CD4-positive, CD25-positive, alpha-beta regulatory T cell (primary cell): ENCODE data around the gene WFDC2. TPM values are rescaled to one million over a fixed set of nuclear protein-coding genes. Genes with fewer than 3 reads are reported as not detected.
A peak's percentile ranks its signal among the peaks of the same experiment; 100 is the strongest.

Experiments
- ATAC-seq, 2 donors: fragments of 150-1000 bp; cut with Tn5 transposase; one replicate each; pipeline ENCODE4 v1.10.0; 2021; ENCODE audit warnings: low read depth in 2 of 2, moderate number of reproducible peaks in 2 of 2, moderate library complexity in 1 of 2
- DNase-seq, 3 donors: peaks; one replicate each; pipeline versions ENCODE4 v3.0.0 to v3.0.0-alpha.2; 2012 to 2022; ENCODE audit warnings: mixed read lengths in 1 of 3
- H3K27ac ChIP-seq: one replicate; pipeline ENCODE4 v1.7.0; 2013; ENCODE audit warnings: mild to moderate bottlenecking, low read length; ENCODE audit not compliant: insufficient read depth, poor library complexity, severe bottlenecking
- H3K27me3 ChIP-seq: one replicate; pipeline ENCODE4 v1.7.0; 2013; ENCODE audit warnings: low read length; ENCODE audit not compliant: control insufficient read depth, insufficient read depth
- H3K36me3 ChIP-seq: one replicate; pipeline ENCODE4 v1.7.0; 2013; ENCODE audit warnings: mild to moderate bottlenecking, low read length, moderate library complexity; ENCODE audit not compliant: control insufficient read depth, insufficient read depth
- H3K4me1 ChIP-seq: 2 replicates; pipeline ENCODE4 v1.7.0; 2013; ENCODE audit warnings: mild to moderate bottlenecking, low read length; ENCODE audit not compliant: insufficient read depth, control insufficient read depth, poor library complexity, severe bottlenecking
- H3K4me3 ChIP-seq: one replicate; pipeline ENCODE4 v1.7.0; 2013; ENCODE audit warnings: low read depth, mild to moderate bottlenecking, low read length, moderate library complexity
- H3K9me3 ChIP-seq, 2 experiments: 1 replicate in 1 of 2; 2 replicates in 1 of 2; pipeline ENCODE4 v1.7.0; 2013; ENCODE audit warnings: low read length in 2 of 2, mild to moderate bottlenecking in 1 of 2, moderate library complexity in 1 of 2; ENCODE audit not compliant: control insufficient read depth in 2 of 2
- H3K27ac Mint-ChIP-seq, 3 donors: one replicate each; pipeline ENCODE4 v1.8.0; 2020 to 2022; ENCODE audit warnings: mild to moderate bottlenecking in 3 of 3, mixed read lengths in 3 of 3, moderate library complexity in 2 of 3
- H3K27me3 Mint-ChIP-seq: one replicate; pipeline ENCODE4 v1.8.0; 2022; ENCODE audit warnings: mild to moderate bottlenecking, mixed read lengths
- H3K36me3 Mint-ChIP-seq: one replicate; pipeline ENCODE4 v1.8.0; 2020; ENCODE audit warnings: mixed read lengths
- H3K4me1 Mint-ChIP-seq, 4 donors: one replicate each; pipeline ENCODE4 v1.8.0; 2020 to 2022; ENCODE audit warnings: mixed read lengths in 4 of 4, mild to moderate bottlenecking in 1 of 4
- H3K4me3 Mint-ChIP-seq, 4 donors: one replicate each; pipeline ENCODE4 v1.8.0; 2020 to 2022; ENCODE audit warnings: mild to moderate bottlenecking in 4 of 4, mixed read lengths in 4 of 4, moderate library complexity in 3 of 4
- H3K9me3 Mint-ChIP-seq, 7 donors: one replicate each; pipeline ENCODE4 v1.8.0; 2020 to 2022; ENCODE audit warnings: mixed read lengths in 7 of 7, mild to moderate bottlenecking in 3 of 7, moderate library complexity in 2 of 7
- polyA plus RNA-seq, 4 donors: library from polyadenylated mRNA; unstranded; fragments of 300-500 nt; fragmentation: Illumina TruSeq; gene quantifications; one replicate each; pipeline ENCODE4 v1.2.3, GENCODE V29; 2021
- total RNA-seq: library from RNA; stranded (reverse); gene quantifications from one replicate; pipeline ENCODE4 v1.2.3, GENCODE V29; 2022

The WFDC2 gene
- total RNA-seq, result not detected
- not detected for polyA plus RNA-seq

- DNase-seq (no peak), ATAC-seq (no peak)
- Histone ChIP-seq H3K27ac (no peak within 1 kb of the TSS), H3K36me3 (no peaks in the 10 kb centered on the region), H3K27me3 (peaks cover 31% of the 10 kb centered on the region), H3K4me1 (peaks cover 16% of the 10 kb centered on the region), H3K4me3 (no peak within 1 kb of the TSS), H3K9me3 (no peaks in the 10 kb centered on the region)
- Mint-ChIP-seq H3K9me3 (peaks cover 0 to 3% (median 0%) of the 10 kb centered on the region in 7 donors), H3K4me3 (peak within 1 kb of the TSS in 2 of 4 donors; percentile 46 to 75), H3K4me1 (peaks cover 0 to 16% (median 0%) of the 10 kb centered on the region in 4 donors), H3K36me3 (no peaks in the 10 kb centered on the region), H3K27ac (peak within 1 kb of the TSS in 1 of 3 donors; percentile 84), H3K27me3 (peaks cover 67% of the 10 kb centered on the region)
These were observed at the start of gene WFDC2 for GRCh38 chr20:45469336-45470261. WFDC2 (plus strand) TSS chr20:45469753; CDS start chr20:45469782, 29 bp downstream.

- peaks cover 38% of the 10 kb centered on the region for H3K4me1 ChIP-seq
- ATAC-seq, result no peak
- Mint-ChIP-seq H3K27me3 (no peaks in the 10 kb centered on the region), H3K4me1 (peaks cover 20 to 42% (median 28%) of the 10 kb centered on the region in 4 donors), H3K9me3 (no peaks in the 10 kb centered on the region), H3K36me3 (peaks cover 44% of the 10 kb centered on the region), H3K4me3 (peak overlapping the region in 2 of 4 donors; percentile 61 to 74), H3K27ac (peak overlapping the region in 2 of 3 donors; percentile 32 to 55)
- no peak overlapping the region for H3K4me3 ChIP-seq
- no peaks in the 10 kb centered on the region for H3K9me3 ChIP-seq
- no peak for DNase-seq
- H3K27ac ChIP-seq, result no peak overlapping the region
- H3K27me3 ChIP-seq, result no peaks in the 10 kb centered on the region
- H3K36me3 ChIP-seq, result peaks cover 65% of the 10 kb centered on the region
These were observed 49.4 kb upstream of the WFDC2 start for GRCh38 chr20:45420125-45420524.

- Mint-ChIP-seq H3K4me1 (peaks cover 0 to 8% (median 1%) of the 10 kb centered on the region in 4 donors), H3K36me3 (peaks cover 61% of the 10 kb centered on the region), H3K27me3 (no peaks in the 10 kb centered on the region), H3K27ac (no peak overlapping the region), H3K9me3 (no peaks in the 10 kb centered on the region), H3K4me3 (peak overlapping the region in 1 of 4 donors; percentile 84)
- peaks cover 69% of the 10 kb centered on the region for H3K36me3 ChIP-seq
- ATAC-seq (no peak), DNase-seq (no peak)
- H3K9me3 ChIP-seq, result no peaks in the 10 kb centered on the region
- H3K27me3 ChIP-seq, result no peaks in the 10 kb centered on the region
- H3K4me3 ChIP-seq, result no peak overlapping the region
- H3K4me1 ChIP-seq, result peaks cover 6% of the 10 kb centered on the region
- no peak overlapping the region for H3K27ac ChIP-seq
These were observed 45.9 kb upstream of the WFDC2 start for GRCh38 chr20:45423700-45424099.

- Histone ChIP-seq H3K4me3 (no peak overlapping the region), H3K36me3 (peaks cover 51% of the 10 kb centered on the region), H3K4me1 (no peaks in the 10 kb centered on the region), H3K9me3 (no peaks in the 10 kb centered on the region), H3K27ac (no peak overlapping the region), H3K27me3 (no peaks in the 10 kb centered on the region)
- H3K4me1 Mint-ChIP-seq, result no peaks in the 10 kb centered on the region
- no peaks in the 10 kb centered on the region for H3K9me3 Mint-ChIP-seq
- peaks cover 44% of the 10 kb centered on the region for H3K36me3 Mint-ChIP-seq
- no peaks in the 10 kb centered on the region for H3K27me3 Mint-ChIP-seq
- H3K4me3 Mint-ChIP-seq, result no peak overlapping the region
- ATAC-seq (no peak), DNase-seq (no peak)
- no peak overlapping the region for H3K27ac Mint-ChIP-seq
These were observed 44.0 kb upstream of the WFDC2 start for GRCh38 chr20:45425561-45425960.

- DNase-seq (no peak), ATAC-seq (no peak)
- no peak overlapping the region for H3K4me3 ChIP-seq
- no peaks in the 10 kb centered on the region for H3K9me3 ChIP-seq
- no peak overlapping the region for H3K27ac ChIP-seq
- no peaks in the 10 kb centered on the region for H3K4me1 Mint-ChIP-seq
- no peaks in the 10 kb centered on the region for H3K9me3 Mint-ChIP-seq
- no peaks in the 10 kb centered on the region for H3K27me3 Mint-ChIP-seq
- no peak overlapping the region for H3K4me3 Mint-ChIP-seq
- no peaks in the 10 kb centered on the region for H3K27me3 ChIP-seq
- no peaks in the 10 kb centered on the region for H3K4me1 ChIP-seq
- H3K27ac Mint-ChIP-seq, result no peak overlapping the region
- peaks cover 42% of the 10 kb centered on the region for H3K36me3 ChIP-seq
- peaks cover 40% of the 10 kb centered on the region for H3K36me3 Mint-ChIP-seq
These were observed 43.1 kb upstream of the WFDC2 start for GRCh38 chr20:45426320-45427016.

GRCh38 chr20:45427236-45428149 is 42.1 kb upstream of the WFDC2 start:
- H3K36me3 ChIP-seq, result peaks cover 38% of the 10 kb centered on the region
- Mint-ChIP-seq H3K4me3 (no peak overlapping the region), H3K27me3 (no peaks in the 10 kb centered on the region), H3K27ac (no peak overlapping the region), H3K9me3 (no peaks in the 10 kb centered on the region), H3K4me1 (peaks cover 0 to 2% (median 0%) of the 10 kb centered on the region in 4 donors), H3K36me3 (peaks cover 35% of the 10 kb centered on the region)
- no peaks in the 10 kb centered on the region for H3K27me3 ChIP-seq
- DNase-seq (no peak), ATAC-seq (no peak)
- no peak overlapping the region for H3K27ac ChIP-seq
- no peak overlapping the region for H3K4me3 ChIP-seq
- H3K4me1 ChIP-seq, result no peaks in the 10 kb centered on the region
- H3K9me3 ChIP-seq, result no peaks in the 10 kb centered on the region

GRCh38 chr20:45429618-45430017 is 39.9 kb upstream of the WFDC2 start:
- no peak for ATAC-seq
- Mint-ChIP-seq H3K36me3 (peaks cover 28% of the 10 kb centered on the region), H3K27ac (no peak overlapping the region), H3K9me3 (no peaks in the 10 kb centered on the region), H3K4me1 (peaks cover 0 to 3% (median 0%) of the 10 kb centered on the region in 4 donors), H3K27me3 (no peaks in the 10 kb centered on the region), H3K4me3 (no peak overlapping the region)
- Histone ChIP-seq H3K27ac (no peak overlapping the region), H3K4me1 (no peaks in the 10 kb centered on the region), H3K36me3 (peaks cover 18% of the 10 kb centered on the region), H3K9me3 (no peaks in the 10 kb centered on the region), H3K4me3 (no peak overlapping the region), H3K27me3 (no peaks in the 10 kb centered on the region)
- no peak for DNase-seq
